HG03342 (cell line): ENCODE results near the gene SMCHD1.
"Not testable (repeated sequence)": the region's sequence is repeated elsewhere in the genome, so short reads cannot be mapped to it uniquely, and the experiment has no call there.

ENCODE experiments used
- ATAC-seq: cut with Tn5 transposase; IDR thresholded peaks from one replicate; pipeline ENCODE4 v1.9.1; 2021; ENCODE audit warnings: mild to moderate bottlenecking, moderate library complexity; ENCODE audit not compliant: unreplicated experiment

The SMCHD1 gene

DNA sequence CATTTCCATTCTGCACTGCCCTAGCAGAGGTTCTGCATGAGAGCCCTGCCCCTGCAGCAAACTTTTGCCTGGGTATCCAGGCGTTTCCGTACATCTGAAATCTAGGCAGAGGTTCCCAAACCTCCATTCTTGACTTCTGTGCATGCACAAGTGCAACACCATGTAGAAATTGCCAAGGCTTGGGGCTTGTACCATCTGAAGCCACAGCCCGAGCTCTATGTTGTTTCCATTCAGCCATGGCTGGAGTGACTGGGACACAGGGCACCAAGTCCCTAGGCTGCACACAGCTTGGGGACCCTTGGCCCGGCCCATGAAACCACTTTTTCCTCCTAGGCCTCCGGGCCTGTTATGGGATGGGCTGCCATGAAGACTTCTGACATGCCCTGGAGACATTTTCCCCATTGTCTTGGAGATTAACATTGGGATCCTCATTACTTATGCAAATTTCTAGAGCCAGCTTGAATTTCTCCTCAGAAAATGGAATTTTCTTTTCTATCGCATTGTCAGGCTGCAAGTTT, 154.2 kb downstream of the SMCHD1 start:
- not testable (repeated sequence) for ATAC-seq

DNA sequence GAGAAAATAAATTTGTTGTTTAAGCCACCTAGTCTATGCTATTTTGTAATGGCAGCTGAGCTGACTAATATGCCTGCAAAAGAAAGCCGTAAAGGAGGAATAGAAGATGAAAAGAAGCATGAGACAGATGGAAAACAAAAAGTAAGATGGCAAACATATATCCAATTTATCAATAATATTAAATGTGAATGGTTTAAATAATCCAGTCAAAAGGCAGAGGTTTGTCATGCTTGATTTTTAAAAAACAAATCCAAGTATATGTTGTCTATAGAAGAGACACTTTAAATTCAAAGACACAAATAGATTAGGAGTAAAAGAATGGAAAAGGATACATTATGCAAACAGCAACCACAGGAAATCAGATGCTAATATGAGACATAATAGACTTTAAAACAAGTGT, 155.9 kb downstream of the SMCHD1 start:
- ATAC-seq: no peak

DNA sequence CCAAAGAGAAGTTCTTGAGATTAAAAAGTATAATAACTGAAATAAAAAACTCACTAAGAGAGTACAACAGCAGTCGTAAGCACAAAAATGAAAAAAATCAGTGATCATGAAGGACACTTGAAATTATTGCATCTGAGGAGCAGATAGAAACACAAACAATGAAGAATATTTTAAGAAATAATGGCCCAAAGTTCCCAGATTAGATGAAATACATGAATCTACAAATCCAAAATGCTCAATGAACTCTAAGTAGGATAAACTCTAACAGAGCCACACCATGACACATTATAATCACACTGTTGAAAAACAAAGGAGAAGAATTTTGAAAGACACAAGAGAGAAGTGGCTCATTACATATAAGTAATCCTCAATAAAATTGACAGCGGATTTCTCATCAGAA, 159.4 kb downstream of the SMCHD1 start:
- no peak for ATAC-seq

DNA sequence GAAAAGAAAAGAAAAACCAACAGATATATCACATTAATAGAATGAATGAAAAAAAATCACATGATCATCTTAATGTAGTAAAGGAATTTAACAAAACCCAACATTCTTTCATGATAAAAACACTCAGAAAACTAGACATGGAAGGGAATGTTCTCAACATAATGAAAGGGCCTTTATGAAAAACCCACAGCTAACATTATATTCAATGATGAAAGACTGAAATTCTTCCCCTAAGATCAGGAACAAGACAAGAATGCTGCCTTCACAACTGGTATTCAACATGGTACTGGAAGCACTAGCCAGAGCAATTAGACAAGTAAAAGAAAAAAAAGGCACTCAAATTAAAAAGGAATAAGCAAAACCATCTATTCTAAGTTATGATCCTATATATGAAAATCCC, 162.8 kb downstream of the SMCHD1 start:
- ATAC-seq: no peak

DNA sequence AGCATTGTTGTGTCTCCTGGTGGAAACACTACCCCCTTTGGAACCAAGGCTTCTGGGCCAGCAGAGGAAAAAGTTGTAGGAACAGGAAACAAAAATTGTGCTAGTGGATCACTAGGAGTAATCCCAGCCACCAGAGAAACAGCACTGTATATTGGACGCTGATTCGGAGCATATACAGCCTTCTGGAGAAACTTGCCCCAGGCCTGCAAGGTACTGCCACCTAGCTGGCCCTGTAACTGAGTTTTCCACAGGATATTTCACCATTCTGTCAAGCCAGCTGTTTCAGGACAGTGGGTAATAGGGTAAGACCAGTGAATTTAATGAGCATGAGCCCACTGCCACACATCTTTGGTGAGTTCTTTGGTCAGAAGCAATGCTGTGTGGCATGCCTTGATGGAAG, 166.2 kb downstream of the SMCHD1 start:
- no peak for ATAC-seq

DNA sequence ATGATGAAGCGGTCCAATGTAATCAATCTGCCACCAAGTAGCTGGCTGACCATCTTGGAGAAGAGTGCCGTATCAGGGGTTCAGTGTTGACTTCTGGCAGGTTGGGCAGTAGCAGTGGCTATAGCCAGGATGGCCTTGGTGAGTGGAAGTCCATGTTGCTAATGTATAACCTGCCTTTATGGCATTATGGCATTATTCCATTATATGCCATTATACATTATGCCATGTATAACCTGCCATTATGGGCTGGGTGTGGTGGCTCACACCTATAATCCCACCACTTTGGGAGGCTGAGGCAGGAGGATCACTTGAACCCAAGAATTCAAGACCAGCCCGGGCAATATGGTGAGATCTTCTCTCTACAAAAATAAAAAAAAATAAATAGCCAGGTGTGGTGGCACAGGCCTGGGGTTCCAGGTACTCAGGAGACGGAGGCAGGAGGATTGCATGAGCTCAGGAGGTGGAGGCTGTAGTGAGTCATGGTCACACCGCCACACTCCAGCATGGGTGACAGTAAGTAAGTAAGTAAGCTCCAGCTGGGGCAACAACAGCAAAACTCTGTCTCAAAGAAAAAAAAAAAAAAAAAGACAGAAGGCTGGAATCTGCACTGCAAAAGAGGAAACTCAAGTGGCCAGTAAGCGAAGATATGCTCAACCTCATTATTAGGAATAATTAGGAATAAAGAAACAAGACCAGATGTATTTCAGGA, 166.8 kb downstream of the SMCHD1 start:
- ATAC-seq: no peak

DNA sequence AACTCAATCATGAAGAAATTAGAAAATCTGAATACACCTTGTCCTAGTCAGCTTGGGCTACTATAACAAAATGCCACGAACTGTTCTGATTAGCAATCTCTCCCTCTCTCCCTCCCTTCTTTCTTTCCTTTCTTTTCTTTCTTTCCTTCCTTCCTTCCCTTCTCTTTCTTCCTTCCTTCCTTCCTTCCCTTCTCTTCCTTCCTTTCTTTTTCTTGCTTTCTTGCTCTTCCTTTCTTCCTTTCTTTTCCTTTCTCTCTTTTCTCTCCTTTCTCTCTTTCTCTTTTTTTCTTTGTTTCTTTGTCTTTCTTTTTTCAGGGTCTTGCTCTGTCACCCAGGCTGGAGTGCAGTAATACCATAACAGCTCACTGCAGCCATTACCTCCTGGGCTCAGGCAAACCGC, 167.7 kb downstream of the SMCHD1 start:
- ATAC-seq: no peak

DNA sequence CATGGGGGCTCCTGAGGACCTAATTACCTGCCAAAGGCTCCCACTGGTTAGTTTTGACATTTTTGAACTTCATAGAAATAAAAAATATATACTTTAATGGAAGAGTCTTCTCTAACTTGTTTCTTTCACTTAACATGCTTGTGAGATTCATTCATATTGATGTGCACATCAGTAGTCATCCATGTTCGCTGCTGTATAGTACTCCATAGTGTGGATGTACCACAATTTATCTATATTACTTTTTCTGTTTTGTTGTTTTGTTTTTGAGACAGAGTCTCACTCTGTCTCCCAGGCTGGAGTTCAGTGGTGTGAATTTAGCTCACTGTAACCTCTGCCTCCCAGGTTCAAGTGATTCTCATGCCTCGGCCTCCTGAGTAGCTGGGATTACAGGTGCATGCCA, 168.4 kb downstream of the SMCHD1 start:
- ATAC-seq: no peak

DNA sequence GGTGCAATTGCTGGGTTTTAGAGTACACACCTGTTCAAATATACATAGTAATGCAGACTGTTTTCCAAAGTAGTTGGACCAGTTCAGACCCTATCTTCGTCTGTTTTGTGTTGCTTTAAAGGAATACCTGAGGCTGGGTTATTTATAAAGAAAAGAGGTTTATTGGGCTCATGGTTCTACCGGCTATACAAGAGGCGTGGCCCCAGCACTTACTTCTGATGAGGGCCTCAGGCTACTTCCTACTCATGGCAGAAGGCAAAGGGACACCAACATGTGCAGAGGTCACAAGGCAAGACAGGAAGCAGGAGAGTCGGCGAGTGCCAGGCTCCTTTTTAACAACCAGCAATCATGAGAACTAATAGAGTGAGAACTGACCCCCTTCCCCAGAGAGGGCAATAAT, 169.3 kb downstream of the SMCHD1 start:
- ATAC-seq: no peak

DNA sequence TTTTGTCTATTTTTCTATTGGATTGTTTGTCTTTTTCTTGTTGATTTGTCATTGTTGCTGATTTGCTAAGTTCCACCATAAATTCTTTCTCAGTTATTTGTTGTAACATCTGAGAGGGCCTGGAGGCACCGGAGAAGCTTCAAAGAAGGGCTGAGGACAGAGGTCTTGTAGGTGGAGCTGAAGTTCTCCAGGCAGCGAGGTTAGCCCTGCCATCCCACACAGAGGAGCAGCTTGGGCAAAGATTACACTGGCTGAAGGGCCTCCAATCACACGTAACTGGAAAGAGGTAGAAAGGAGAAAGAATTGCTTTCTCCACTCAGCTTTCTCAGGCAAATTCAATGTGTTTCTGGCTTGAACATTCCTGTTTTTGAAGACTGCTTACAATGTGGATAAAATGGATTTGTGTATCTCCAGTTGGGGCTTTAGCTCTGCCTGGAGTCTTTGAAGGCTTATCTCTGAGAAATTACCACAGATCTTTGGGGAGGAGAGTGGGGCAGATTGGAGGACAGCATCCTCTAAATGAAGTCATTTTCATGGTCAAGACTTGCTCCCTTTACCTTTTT, 170.2 kb downstream of the SMCHD1 start:
- no peak for ATAC-seq

DNA sequence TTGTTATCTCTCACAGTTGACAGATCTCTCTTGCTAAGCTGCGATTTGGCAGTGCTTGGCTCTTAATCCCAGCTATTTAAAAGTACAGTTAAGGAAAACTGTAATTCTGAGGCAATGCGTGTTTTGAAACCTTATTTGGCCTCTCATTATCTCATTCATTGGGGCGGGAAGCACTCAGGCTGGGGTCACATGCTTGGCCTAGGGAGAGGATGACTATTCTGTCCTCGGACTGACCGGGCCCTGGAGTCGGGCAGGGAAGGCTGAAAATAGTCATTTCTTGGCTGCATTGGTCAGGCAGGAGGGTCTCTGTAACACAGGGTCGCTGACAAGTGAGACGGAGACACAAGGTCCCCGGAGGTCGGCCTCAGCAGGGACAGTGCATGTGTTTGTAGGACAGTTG, 171.1 kb downstream of the SMCHD1 start:
- ATAC-seq: no peak

DNA sequence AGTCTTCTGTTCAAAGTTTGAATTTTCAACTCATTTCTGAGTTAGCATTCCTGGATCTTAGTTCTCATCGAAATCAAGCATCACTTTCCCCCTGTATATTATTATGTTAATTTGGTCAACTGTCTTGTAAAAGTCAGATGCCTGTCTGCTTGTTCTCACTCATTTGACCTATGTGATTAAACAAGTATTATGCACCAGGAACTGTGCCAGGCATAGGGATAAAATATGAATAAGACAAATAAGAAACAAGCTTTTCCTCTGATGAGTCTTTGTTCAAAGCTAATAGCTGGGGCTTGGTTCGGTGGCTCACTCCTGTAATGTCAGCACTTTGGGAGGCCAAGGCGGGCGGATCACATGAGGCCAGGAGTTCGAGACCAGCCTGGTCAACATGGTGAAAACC, 171.5 kb downstream of the SMCHD1 start:
- no peak for ATAC-seq

DNA sequence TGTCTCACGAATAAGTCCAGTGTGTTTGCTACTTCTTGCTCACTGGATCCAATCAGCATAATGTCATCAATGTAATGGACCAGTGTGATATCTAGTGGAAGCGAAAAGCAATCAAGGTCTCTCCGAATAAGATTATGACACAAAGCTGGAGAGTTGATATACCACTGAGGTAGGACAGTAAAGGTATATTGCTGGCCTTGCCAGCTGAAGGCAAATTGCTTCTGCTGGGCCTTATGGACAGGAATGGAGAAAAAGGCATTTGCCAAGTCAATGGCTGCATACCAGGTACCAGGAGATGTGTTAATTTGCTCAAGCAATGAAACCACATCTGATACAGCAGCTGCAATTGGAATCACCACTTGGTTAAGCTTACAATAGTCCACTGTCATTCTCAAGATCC, 180.6 kb downstream of the SMCHD1 start:
- ATAC-seq: not testable (repeated sequence)

DNA sequence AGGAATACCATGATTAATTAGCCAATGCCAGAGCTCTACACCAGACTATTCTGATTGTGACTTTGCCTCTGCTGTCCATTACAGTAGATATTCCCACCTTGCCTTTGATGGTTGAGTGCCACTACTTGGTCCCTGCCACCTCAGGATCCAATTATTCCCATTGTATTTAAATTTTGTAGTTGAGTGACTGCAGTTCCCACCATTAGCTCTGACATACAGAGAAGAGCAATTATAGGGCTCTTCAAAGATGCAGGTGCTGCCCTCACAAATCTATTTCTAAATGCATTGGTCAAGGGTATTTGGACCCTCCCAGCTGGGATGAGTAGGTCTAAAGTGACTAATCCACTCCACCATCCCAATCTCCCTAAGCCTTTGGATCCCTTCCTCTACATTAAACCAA, 181.8 kb downstream of the SMCHD1 start:
- not testable (repeated sequence) for ATAC-seq

DNA sequence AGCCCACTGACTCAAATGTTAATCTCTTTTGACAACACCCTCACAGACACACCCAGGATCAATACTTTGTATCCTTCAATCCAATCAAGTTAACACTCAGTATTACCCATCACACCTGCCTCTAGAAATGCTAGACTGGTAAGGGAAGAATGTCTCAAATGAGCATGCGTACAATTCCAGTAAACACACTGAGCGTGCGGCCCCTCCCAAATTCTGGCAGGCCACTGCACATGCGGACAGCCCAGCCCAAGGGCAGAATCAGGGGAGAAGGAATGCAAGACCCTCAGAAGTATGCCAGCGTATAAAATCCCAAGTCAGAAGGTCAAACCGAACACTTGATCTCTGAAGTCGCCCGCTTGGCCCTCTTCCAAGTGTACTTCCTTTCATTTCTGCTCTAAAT, 183.7 kb downstream of the SMCHD1 start:
- no peak for ATAC-seq

DNA sequence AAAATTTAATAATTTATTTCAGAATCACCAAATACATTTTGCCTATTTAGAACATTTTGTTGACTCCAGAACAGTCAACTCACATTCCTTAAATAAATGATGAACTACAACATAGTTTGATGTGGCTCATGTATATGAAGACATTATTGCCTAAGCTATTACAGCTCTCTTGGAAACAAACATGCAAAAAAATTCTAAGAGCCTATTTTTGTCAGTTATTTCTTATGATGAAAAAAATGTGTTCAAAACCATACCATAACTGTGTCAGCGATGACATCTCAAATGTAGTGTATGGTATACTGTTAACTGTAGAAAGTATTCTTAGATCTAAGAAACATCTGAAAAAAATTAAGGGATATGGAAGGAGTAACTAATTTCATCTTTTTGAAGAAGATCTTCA, 185.0 kb downstream of the SMCHD1 start:
- ATAC-seq: no peak

DNA sequence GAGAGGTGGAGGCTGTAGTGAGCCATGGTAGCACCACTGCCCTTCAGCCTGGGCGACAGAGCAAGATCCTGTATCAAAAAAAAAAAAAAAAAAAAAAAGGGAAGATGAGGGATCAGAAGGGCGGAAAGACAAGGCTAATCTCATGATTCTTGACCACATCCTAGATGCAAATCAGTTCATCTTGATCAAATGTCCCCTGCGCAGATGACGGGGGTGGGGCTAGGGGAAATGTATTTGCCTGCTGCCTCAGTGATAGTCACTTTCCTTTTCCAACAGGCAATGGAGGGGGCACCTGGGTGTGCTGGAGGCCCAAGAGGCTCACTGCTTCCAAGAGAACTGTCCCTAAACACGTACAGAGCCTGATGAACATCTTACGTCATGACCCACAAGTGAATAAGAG, 187.6 kb downstream of the SMCHD1 start:
- ATAC-seq: no peak

DNA sequence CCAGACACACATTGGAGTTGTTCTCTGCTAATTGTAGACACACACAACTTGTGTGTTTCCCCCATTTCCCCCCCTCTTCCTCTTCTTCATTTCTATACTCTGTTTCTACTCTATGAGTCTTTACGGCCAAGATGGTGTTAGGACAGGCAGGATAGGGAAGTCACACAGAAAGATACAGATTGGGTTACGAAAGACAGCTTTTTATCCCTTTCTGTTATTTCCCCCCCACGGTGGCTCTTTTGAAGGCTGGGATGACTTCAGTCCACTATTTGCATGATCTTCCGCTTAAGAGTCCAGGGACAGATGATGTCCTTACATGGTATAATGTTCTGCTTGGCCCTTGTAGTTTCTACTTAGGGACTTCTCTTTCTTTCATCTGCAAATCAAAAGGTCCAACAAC, 189.6 kb downstream of the SMCHD1 start:
- no peak for ATAC-seq

DNA sequence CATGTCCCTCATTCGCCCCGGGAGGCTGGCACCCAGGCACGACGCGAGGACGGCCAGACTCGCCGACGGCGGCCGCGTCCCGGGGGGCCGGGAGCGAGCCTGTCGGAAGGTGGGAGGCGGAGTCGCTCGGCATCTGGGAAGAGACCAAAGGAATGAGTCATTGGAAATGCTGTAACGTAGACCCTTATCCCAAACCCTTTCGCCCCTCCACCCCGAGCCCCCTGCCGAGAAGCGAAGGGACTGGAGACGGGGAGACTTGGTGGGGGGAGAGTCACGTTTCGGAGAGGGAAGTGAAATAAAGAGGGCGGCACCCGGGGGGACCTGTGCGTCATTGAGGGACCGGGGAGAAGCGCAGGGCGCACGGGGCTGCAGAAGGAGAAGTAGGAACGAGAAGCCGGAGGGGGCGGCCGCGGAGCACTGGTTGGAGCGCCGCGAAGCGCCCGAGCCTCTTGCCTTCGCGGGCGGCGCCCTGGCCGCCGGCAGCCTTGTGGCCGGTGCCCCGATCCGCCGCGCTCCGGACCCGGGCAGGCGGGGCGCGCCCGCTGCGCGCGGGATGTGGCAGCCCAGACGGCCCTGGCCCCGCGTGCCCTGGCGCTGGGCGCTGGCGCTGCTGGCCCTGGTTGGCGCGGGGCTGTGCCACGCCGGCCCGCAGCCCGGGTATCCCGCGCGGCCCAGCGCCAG, 191.2 kb downstream of the SMCHD1 start, which contains the start of gene EMILIN2:
Gene EMILIN2 (plus strand): TSS at position 371 of the 681 bp plus-strand sequence. CDS start 183 bp downstream, at position 554.
- peak; percentile 46 for ATAC-seq

DNA sequence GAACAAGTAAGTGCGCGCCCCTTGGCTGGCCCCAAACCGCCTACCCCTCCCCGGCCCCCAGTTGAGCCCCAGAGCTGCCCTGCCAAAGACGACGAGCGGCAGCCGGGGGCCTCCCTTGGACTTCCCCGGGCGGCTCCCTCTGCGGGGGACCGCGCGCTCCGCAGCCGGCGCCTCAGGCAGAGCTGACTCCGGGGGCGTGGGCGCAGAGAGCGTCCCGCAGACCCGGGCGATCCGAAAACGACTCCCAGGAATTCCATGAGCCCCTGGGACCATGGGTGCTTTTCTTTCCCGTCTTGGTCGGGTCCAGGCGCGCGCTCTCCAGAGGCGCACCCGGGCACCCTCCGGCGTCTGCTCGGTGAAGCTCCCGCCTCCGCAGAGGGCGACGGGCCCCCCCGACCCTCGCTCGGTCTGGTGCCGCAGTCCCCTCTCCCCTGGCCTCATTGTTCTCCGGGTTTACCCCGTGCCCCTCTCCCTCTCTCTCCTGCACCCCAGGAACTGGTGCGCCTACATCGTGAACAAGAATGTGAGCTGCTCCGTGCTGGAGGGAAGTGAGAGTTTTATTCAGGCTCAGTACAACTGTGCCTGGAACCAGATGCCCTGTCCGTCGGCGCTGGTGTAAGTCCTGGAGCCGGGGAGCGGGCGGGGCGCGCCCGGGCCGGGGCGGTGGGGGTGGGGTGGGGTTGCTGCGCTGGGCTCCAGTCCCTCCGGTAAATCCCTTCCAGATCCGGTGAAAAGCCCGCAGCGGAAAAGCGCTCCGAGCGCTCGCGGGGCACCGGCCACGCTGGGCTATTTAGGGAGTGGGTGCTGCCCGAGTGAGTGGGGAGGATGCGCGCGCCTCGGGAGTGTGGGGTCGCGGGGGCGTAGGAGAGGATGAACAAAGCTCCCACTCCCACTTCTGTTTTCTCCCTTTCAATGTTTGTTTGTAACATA, 192.1 kb downstream of the SMCHD1 start:
- peak; percentile 30 for ATAC-seq
